Right lobe of liver (tissue), 6 donors: Measurements from ENCODE around the gene CAMP. TPM values are rescaled to one million over a fixed set of nuclear protein-coding genes. Genes with fewer than 3 reads are reported as not detected.
"Not testable (repeated sequence)": the region's sequence is repeated elsewhere in the genome, so short reads cannot be mapped to it uniquely, and the experiment has no call there.

Experiments
- ATAC-seq, 4 donors: fragments of 200-7000 bp; cut with Tn5 transposase; one replicate each; pipeline ENCODE4 v1.9.1; 2020; ENCODE audit warnings: mild to moderate bottlenecking in 4 of 4, moderate library complexity in 4 of 4
- DNase-seq, 3 donors: peaks; one replicate each; pipeline ENCODE4 v3.0.0-alpha.2; 2020
- H3K27ac ChIP-seq, 3 donors: fragments of 200-600 bp; one replicate each; pipeline ENCODE4 v1.8.0; 2022
- H3K27me3 ChIP-seq, 2 donors: fragments of 200-600 bp; one replicate each; pipeline ENCODE4 v1.8.0; 2022
- H3K36me3 ChIP-seq, 4 donors: fragments of 200-600 bp; sonication (generic) in 1 of 4; one replicate each; pipeline versions ENCODE4 v1.5.1 to v1.8.0; 2017 to 2022; ENCODE audit warnings: control low read depth in 1 of 4
- H3K4me1 ChIP-seq, 4 donors: fragments of 200-600 bp; sonication (generic) in 1 of 4; one replicate each; pipeline versions ENCODE4 v1.5.1 to v1.8.0; 2017 to 2022; ENCODE audit warnings: control low read depth in 1 of 4
- H3K4me3 ChIP-seq, 3 donors: fragments of 200-600 bp; one replicate each; pipeline ENCODE4 v1.8.0; 2022
- H3K9me3 ChIP-seq, 4 donors: fragments of 200-600 bp; sonication (generic) in 1 of 4; one replicate each; pipeline versions ENCODE4 v1.5.1 to v1.8.0; 2017 to 2022; ENCODE audit warnings: control low read depth in 1 of 4
- CTCF ChIP-seq, 4 donors: fragments of 200-600 bp in 3 of 4; fragments of 450-650 bp in 1 of 4; IDR thresholded peaks; one replicate each; pipeline versions ENCODE4 v1.5.1 to v1.8.0; 2016 to 2022; ENCODE audit warnings: antibody characterized with exemption in 4 of 4, mild to moderate bottlenecking in 2 of 4
- POLR2A ChIP-seq: fragments of 450-650 bp; IDR thresholded peaks from one replicate; pipeline ENCODE4 v1.6.1; 2017; ENCODE audit warnings: antibody characterized with exemption, mild to moderate bottlenecking
- WGBS: methylation state at CpG from one replicate; pipeline ENCODE4 v1.1.6; 2018; ENCODE audit warnings: low coverage, low lambda C conversion rate; ENCODE audit not compliant: insufficient coverage; ENCODE audit errors: missing lambda C conversion rate; 5-methylcytosine and 5-hydroxymethylcytosine counted together
- intact Hi-C, 2 donors: fragments of 100-400 bp; cut with DNase I; formaldehyde crosslinking; loops; one replicate each; pipeline versions ENCODE4 v1.11.2 to v1.14.1; 2022
- total RNA-seq, 6 experiments: library from RNA; depleted of rRNA in 2 of 6; stranded (reverse); fragments of >200 nt in 2 of 6; fragmentation: NEBNext Ultra II Directional in 3 of 6; extraction: Animal tissue kit (Norgen Biotek cat#: 25700) in 3 of 6; gene quantifications; one replicate each; pipeline versions ENCODE4 v1.1.0 to v1.2.4, GENCODE V29; 2016 to 2023
- donor health status: DM: no; HTN: yes; CAD: no.
- donor health status: DM: no; HTN: no; CAD: no.
- donor health status: DM: no; HTN: no; CAD: no.
- donor health status: DM: no; HTN: yes; CAD: no.
- donor health status: DM: no; HTN: yes; CAD: no.

CAMP gene
- total RNA-seq, 6 experiments from 2014 or later: 0.46 to 0.50 TPM; not detected in 4

GRCh38 chr3:48268381-48268935 lies 45.2 kb downstream of the CAMP start:
- no peaks in the 10 kb centered on the region for H3K4me1 ChIP-seq
- DNase-seq: no peak
- no peaks in the 10 kb centered on the region for H3K9me3 ChIP-seq
- H3K36me3 ChIP-seq: no peaks in the 10 kb centered on the region
- TF ChIP-seq CTCF (IDR thresholded peaks at IDR 0.05): no peak
- TF ChIP-seq POLR2A: no peak
- 67% methylated on average over 7 of the region's 13 CpGs for WGBS
- intact Hi-C loops: no loop called here
- ATAC-seq: peak in 1 of 4 donors; percentile 20
- H3K27ac ChIP-seq: no peak overlapping the region
- H3K4me3 ChIP-seq: no peak overlapping the region
- H3K27me3 ChIP-seq: no peaks in the 10 kb centered on the region

GRCh38 chr3:48268936-48269561 lies 45.8 kb downstream of the CAMP start:
- no peak overlapping the region for H3K27ac ChIP-seq
- intact Hi-C loops: no loop called here
- no peaks in the 10 kb centered on the region for H3K36me3 ChIP-seq
- WGBS: 78% methylated on average over 19 of the region's 23 CpGs
- H3K4me3 ChIP-seq: no peak overlapping the region
- TF ChIP-seq CTCF (IDR thresholded peaks at IDR 0.05): no peak
- TF ChIP-seq POLR2A: no peak
- ATAC-seq: no peak
- no peaks in the 10 kb centered on the region for H3K4me1 ChIP-seq
- no peak for DNase-seq
- no peaks in the 10 kb centered on the region for H3K27me3 ChIP-seq
- H3K9me3 ChIP-seq: no peaks in the 10 kb centered on the region

- DNase-seq (no peak), ATAC-seq (no peak)
- no peak for TF ChIP-seq CTCF (IDR thresholded peaks at IDR 0.05)
- no peak for TF ChIP-seq POLR2A
- WGBS: 80% methylated on average over 5 of the region's 8 CpGs
- no peak overlapping the region for H3K4me3 ChIP-seq
- no peaks in the 10 kb centered on the region for H3K27me3 ChIP-seq
- no peaks in the 10 kb centered on the region for H3K9me3 ChIP-seq
- no peak overlapping the region for H3K27ac ChIP-seq
- intact Hi-C loops: no loop called here
- H3K4me1 ChIP-seq: no peaks in the 10 kb centered on the region
- no peaks in the 10 kb centered on the region for H3K36me3 ChIP-seq
Measured at GRCh38 chr3:48269592-48269991, 46.3 kb downstream of the CAMP start.

- intact Hi-C loops: loop anchor here (5.0 kb wide), 1 partner anchor 167 kb away; no protein-coding TSS in a partner anchor
- DNase-seq (no peak), ATAC-seq (no peak)
- TF ChIP-seq CTCF (IDR thresholded peaks at IDR 0.05) (no peak), POLR2A (no peak)
- Histone ChIP-seq H3K9me3 (no peaks in the 10 kb centered on the region), H3K4me1 (no peaks in the 10 kb centered on the region), H3K36me3 (no peaks in the 10 kb centered on the region), H3K27ac (no peak overlapping the region), H3K4me3 (no peak overlapping the region), H3K27me3 (no peaks in the 10 kb centered on the region)
- WGBS: 90% methylated on average over 2 of the region's 2 CpGs
Measured at GRCh38 chr3:48270306-48270705, 47.0 kb downstream of the CAMP start.

- not testable (repeated sequence) for H3K4me1 ChIP-seq, H3K27me3 ChIP-seq, H3K9me3 ChIP-seq, H3K27ac ChIP-seq, H3K4me3 ChIP-seq, DNase-seq, ATAC-seq, H3K36me3 ChIP-seq
- intact Hi-C loops: loop anchor here (5.0 kb wide), 1 partner anchor 166 kb away; no protein-coding TSS in a partner anchor
- WGBS: 88% methylated on average over 8 of the region's 10 CpGs
Measured at GRCh38 chr3:48271223-48271622, 47.9 kb downstream of the CAMP start.
